ENCODE data around the gene ZSCAN5A. TPM values are rescaled to one million over a fixed set of nuclear protein-coding genes. Genes with fewer than 3 reads are reported as not detected.

Gene ZSCAN5A
- total RNA-seq, 1 donor from 2014 or later: 3.2 TPM

Small RNA genes within 50 kb of the gene (small RNA-seq; reads per million reads assigned to genes)
- not detected for gene RF00019 (ENCODE audit: low replicate concordance)

Other genes starting within 250 kb of the ZSCAN5A start
- gene ZNF787, start 193.5 kb downstream of the ZSCAN5A start, total RNA-seq: 10.1 TPM
- gene ZNF444, start 173.6 kb downstream of the ZSCAN5A start, total RNA-seq: 14.3 TPM
- 0.25 TPM for gene GALP, start 138.8 kb downstream of the ZSCAN5A start, total RNA-seq
- not detected for gene ZSCAN5B, start 117.1 kb downstream of the ZSCAN5A start, total RNA-seq
- gene ZSCAN5C, start 112.6 kb downstream of the ZSCAN5A start, total RNA-seq: not detected
- gene EDDM13, start 42.1 kb downstream of the ZSCAN5A start, total RNA-seq: not detected
- 5.2 TPM for gene ZNF582, start 78.7 kb upstream of the ZSCAN5A start, total RNA-seq
- gene ZNF583, start 89.5 kb upstream of the ZSCAN5A start, total RNA-seq: 25.1 TPM
- 22.6 TPM for gene ZNF667, start 162.5 kb upstream of the ZSCAN5A start, total RNA-seq
- gene ZNF471, start 193.0 kb upstream of the ZSCAN5A start, total RNA-seq: 17.0 TPM
- 30.5 TPM for gene ZFP28, start 224.1 kb upstream of the ZSCAN5A start, total RNA-seq